Kidney (tissue), 14 donors: ENCODE measurements around the gene SYNDIG1. TPM values are rescaled to one million over a fixed set of nuclear protein-coding genes. Genes with fewer than 3 reads are reported as not detected.

Experiments
- DNase-seq, 5 donors: peaks; one replicate each; pipeline ENCODE4 v3.0.0-alpha.2; 2013 to 2020
- FAIRE-seq: peaks from 2 replicates; lab custom pipeline; 2012; peaks lifted over from hg19 to GRCh38; lab: Jason Lieb, UNC
- H3K27ac ChIP-seq, 2 donors: one replicate each; pipeline ENCODE4 v1.7.0; 2013; ENCODE audit warnings: low read depth in 2 of 2, low read length in 2 of 2, inconsistent platforms in 1 of 2
- H3K27me3 ChIP-seq: one replicate; pipeline ENCODE4 v1.7.1; 2013; ENCODE audit warnings: low read length, inconsistent platforms; ENCODE audit not compliant: control insufficient read depth, insufficient read depth
- H3K36me3 ChIP-seq, 3 donors: one replicate each; pipeline versions ENCODE4 v1.7.0 to v1.7.1; 2013; ENCODE audit warnings: low read length in 3 of 3, control low read depth in 1 of 3, inconsistent platforms in 1 of 3; ENCODE audit not compliant: insufficient read depth in 3 of 3, control insufficient read depth in 2 of 3
- H3K4me1 ChIP-seq, 3 donors: one replicate each; pipeline versions ENCODE4 v1.7.0 to v1.7.1; 2013; ENCODE audit warnings: low read length in 3 of 3, inconsistent platforms in 1 of 3, low read depth in 1 of 3; ENCODE audit not compliant: control insufficient read depth in 2 of 3, insufficient read depth in 2 of 3
- H3K4me3 ChIP-seq, 3 donors: one replicate each; pipeline versions ENCODE4 v1.7.0 to v1.8.1; 2013; ENCODE audit warnings: low read length in 3 of 3, control low read depth in 1 of 3, inconsistent platforms in 1 of 3
- H3K9ac ChIP-seq, 3 donors: one replicate each; pipeline versions ENCODE4 v1.7.0 to v1.7.1; 2013; ENCODE audit warnings: low read length in 3 of 3, control low read depth in 1 of 3, inconsistent platforms in 1 of 3
- H3K9me3 ChIP-seq, 3 donors: one replicate each; pipeline versions ENCODE4 v1.7.0 to v1.7.1; 2013; ENCODE audit warnings: low read length in 3 of 3, control low read depth in 1 of 3, inconsistent platforms in 1 of 3; ENCODE audit not compliant: control insufficient read depth in 2 of 3, insufficient read depth in 1 of 3
- intact Hi-C: fragments of 100-400 bp; cut with DNase I; formaldehyde crosslinking; loops from one replicate; pipeline ENCODE4 v1.11.1; 2022
- polyA plus RNA-seq: library from polyadenylated mRNA; stranded (reverse); fragments of 350-450 nt; fragmentation: Illumina TruSeq; extraction: RNeasy Lipid Tissue Mini Kit (QIAGEN cat#74804); gene quantifications from one replicate; pipeline ENCODE4 v1.2.3, GENCODE V29; 2014; ENCODE audit warnings: low read depth, low replicate concordance; ENCODE audit not compliant: insufficient read depth
- total RNA-seq: library from RNA; stranded (reverse); fragmentation: NEBNext Ultra II Directional; extraction: Animal tissue kit (Norgen Biotek cat#: 25700); gene quantifications from one replicate; pipeline ENCODE4 v1.2.1, GENCODE V29; 2021
- TF ChIP-seq, protein P1 (sequence below): IDR thresholded peaks from 3 replicates; pipeline ENCODE4 v1.5.1; 2012; ENCODE audit warnings: mild to moderate bottlenecking, moderate library complexity, borderline replicate concordance; ENCODE audit not compliant: insufficient read depth; ENCODE audit errors: extremely low read depth
- donor health status: control.
- donor health status: control.
- donor health status: control.
- donor health status: control.
- donor health status: control.
- donor health status: DM: yes; HTN: yes; CAD: no.
- donor health status: Normal renal cell carcinoma (clear cell type).

The SYNDIG1 gene
- total and polyA plus RNA-seq, 2 donors from 2014 or later, result 5.4 to 8.2 TPM

DNA sequence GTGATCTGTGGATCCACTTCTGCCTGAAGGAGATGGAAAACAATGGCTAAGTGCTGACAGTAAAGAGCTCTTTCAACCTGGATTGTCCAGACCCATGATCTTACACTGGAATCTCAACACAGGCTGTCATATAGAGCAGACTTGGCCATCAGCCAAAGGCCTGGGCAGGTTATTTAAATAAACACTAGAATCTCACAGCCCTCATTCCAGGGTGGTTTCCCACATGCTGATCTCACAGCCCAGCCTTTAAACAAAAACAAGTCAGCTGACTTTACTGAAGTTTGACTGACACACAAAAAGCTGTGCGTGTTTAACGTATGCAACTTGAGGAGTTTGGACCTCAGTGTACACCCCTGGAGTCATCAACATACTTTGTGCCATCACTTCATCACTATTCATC, 28.4 kb downstream of the SYNDIG1 start:
- no peaks in the 10 kb centered on the region for H3K36me3 ChIP-seq
- DNase-seq (peak in 3 of 5 donors; percentile 29 to 66 (median 42)), FAIRE-seq (no peak)
- intact Hi-C loops, result no loop called here
- H3K9me3 ChIP-seq, result no peaks in the 10 kb centered on the region
- no peak overlapping the region for H3K9ac ChIP-seq
- no peaks in the 10 kb centered on the region for H3K27me3 ChIP-seq
- H3K27ac ChIP-seq, result no peak overlapping the region
- H3K4me1 ChIP-seq, result peaks cover 0 to 2% (median 0%) of the 10 kb centered on the region in 3 donors
- no peak overlapping the region for H3K4me3 ChIP-seq
- TF ChIP-seq, protein P1, sequence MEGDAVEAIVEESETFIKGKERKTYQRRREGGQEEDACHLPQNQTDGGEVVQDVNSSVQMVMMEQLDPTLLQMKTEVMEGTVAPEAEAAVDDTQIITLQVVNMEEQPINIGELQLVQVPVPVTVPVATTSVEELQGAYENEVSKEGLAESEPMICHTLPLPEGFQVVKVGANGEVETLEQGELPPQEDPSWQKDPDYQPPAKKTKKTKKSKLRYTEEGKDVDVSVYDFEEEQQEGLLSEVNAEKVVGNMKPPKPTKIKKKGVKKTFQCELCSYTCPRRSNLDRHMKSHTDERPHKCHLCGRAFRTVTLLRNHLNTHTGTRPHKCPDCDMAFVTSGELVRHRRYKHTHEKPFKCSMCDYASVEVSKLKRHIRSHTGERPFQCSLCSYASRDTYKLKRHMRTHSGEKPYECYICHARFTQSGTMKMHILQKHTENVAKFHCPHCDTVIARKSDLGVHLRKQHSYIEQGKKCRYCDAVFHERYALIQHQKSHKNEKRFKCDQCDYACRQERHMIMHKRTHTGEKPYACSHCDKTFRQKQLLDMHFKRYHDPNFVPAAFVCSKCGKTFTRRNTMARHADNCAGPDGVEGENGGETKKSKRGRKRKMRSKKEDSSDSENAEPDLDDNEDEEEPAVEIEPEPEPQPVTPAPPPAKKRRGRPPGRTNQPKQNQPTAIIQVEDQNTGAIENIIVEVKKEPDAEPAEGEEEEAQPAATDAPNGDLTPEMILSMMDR, result no peak

DNA sequence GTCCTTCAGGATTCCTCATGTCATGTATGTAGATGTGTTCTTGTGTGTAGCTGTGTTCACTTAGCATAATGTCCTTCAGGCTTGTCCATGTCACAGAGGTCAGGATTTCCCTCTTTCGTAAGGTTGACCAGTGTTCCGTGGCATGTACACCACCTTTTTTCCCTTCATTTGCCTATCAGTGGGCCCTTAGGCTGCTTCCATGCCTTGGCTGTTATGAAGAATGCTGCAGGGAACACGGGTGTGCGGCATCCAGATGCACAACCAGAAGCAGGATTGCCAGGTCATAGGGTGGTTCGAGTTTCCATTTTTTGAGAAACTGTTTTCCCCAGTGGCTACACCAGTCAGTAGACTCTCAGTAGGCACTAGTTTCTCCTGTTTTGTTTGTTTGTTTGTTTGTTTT, 29.2 kb downstream of the SYNDIG1 start:
- Histone ChIP-seq H3K4me3 (no peak overlapping the region), H3K4me1 (peaks cover 0 to 2% (median 0%) of the 10 kb centered on the region in 3 donors), H3K36me3 (no peaks in the 10 kb centered on the region), H3K9ac (no peak overlapping the region), H3K9me3 (no peaks in the 10 kb centered on the region), H3K27ac (no peak overlapping the region), H3K27me3 (no peaks in the 10 kb centered on the region)
- TF ChIP-seq, protein P1, result no peak
- FAIRE-seq (no peak), DNase-seq (peak in 1 of 5 donors; percentile 7)
- intact Hi-C loops, result no loop called here

DNA sequence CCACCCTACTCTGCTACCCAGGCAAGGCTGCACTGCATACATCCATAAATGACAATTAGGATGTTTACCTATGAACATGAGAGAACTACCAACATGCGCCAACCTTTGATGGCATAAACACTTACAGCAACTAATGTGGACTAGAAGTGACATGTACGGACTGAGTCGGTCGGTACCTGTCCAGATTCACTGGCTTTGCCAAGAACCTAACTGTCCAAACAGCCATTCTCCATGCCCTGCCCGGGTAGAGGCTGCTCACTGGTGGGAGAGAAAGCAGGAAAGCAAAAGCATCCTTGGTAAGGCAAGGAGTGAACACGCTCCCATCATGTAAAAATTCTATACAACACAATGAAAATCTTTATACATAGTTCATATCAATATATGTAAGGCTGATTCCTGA, 30.0 kb downstream of the SYNDIG1 start:
- Histone ChIP-seq H3K27me3 (no peaks in the 10 kb centered on the region), H3K4me3 (no peak overlapping the region), H3K36me3 (no peaks in the 10 kb centered on the region), H3K9ac (no peak overlapping the region), H3K27ac (no peak overlapping the region), H3K9me3 (no peaks in the 10 kb centered on the region), H3K4me1 (peaks cover 0 to 2% (median 0%) of the 10 kb centered on the region in 3 donors)
- FAIRE-seq (no peak), DNase-seq (no peak)
- intact Hi-C loops, result no loop called here
- TF ChIP-seq, protein P1, result no peak
